ENCODE measurements around the gene HSPB2.

DNA sequence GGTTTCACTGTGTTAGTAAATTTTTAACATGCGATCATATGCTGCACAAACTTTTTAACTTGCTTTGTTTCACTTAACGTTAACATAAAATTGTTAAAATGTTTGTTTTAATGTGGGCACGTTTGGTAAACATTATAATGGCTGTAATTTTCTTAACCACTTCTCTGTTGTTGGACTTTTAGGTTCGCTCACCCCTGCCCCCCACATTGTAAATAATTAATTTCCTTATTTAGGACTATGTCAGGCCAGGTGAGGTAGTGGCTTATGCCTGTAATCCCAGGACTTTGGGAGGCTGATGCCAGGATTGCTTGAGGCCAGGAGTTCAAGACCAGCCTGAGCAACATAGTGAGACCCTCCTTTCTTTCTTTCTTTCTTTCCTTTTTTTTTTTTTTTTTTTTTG is 17.9 kb downstream of the HSPB2 start:
- TF ChIP-seq, protein P1, sequence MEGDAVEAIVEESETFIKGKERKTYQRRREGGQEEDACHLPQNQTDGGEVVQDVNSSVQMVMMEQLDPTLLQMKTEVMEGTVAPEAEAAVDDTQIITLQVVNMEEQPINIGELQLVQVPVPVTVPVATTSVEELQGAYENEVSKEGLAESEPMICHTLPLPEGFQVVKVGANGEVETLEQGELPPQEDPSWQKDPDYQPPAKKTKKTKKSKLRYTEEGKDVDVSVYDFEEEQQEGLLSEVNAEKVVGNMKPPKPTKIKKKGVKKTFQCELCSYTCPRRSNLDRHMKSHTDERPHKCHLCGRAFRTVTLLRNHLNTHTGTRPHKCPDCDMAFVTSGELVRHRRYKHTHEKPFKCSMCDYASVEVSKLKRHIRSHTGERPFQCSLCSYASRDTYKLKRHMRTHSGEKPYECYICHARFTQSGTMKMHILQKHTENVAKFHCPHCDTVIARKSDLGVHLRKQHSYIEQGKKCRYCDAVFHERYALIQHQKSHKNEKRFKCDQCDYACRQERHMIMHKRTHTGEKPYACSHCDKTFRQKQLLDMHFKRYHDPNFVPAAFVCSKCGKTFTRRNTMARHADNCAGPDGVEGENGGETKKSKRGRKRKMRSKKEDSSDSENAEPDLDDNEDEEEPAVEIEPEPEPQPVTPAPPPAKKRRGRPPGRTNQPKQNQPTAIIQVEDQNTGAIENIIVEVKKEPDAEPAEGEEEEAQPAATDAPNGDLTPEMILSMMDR (IDR thresholded peaks at IDR 0.05), result no peak
- no peak for TF ChIP-seq IRF2 (CRISPR knock-in tag; IDR thresholded peaks at IDR 0.05; ENCODE audit: borderline replicate concordance, low read depth)
- no peak for TF ChIP-seq CREB1 (CRISPR knock-in tag; IDR thresholded peaks at IDR 0.05)
- no peak for TF ChIP-seq ZNF138 (CRISPR knock-in tag; conservative IDR thresholded peaks at IDR 0.05)
- TF ChIP-seq ZNF317 (CRISPR knock-in tag; IDR thresholded peaks at IDR 0.05; ENCODE audit: borderline replicate concordance, low read depth), result no peak
- TF ChIP-seq NR3C1 (CRISPR knock-in tag; conservative IDR thresholded peaks at IDR 0.05; ENCODE audit: low read depth), result no peak

All from WTC11 (cell line).